Measurements from ENCODE around the gene RANBP1. TPM values are rescaled to one million over a fixed set of nuclear protein-coding genes. Genes with fewer than 3 reads are reported as not detected.

Gene RANBP1
- total RNA-seq, 3 donors from 2014 or later = 58.4 to 102 (median 66.0) TPM

- Histone ChIP-seq H3K36me3 (ENCODE audit: low read depth) (no peaks in the 10 kb centered on the region), H3K4me1 (ENCODE audit: low read depth) (no peaks in the 10 kb centered on the region), H3K9me3 (no peaks in the 10 kb centered on the region), H3K4me3 (no peak overlapping the region)
- ATAC-seq (no peak), DNase-seq (no peak)
- no peak for TF ChIP-seq CTCF (IDR thresholded peaks at IDR 0.05)
- intact Hi-C loops (cut with DNase I, micrococcal nuclease) = no loop called here
These were observed 60.6 kb downstream of the RANBP1 start for GRCh38 chr22:20176421-20177085.

Small RNA genes lying within 50 kb of the gene (microRNA-seq; reads per million reads assigned to microRNA genes)
- gene MIR6816 = not detected

Other genes starting within 250 kb of the RANBP1 start
- 10 to 100 TPM; 61.2 to 88.7 (median 70.7) TPM for gene COMT, start 174.3 kb upstream of the RANBP1 start, total RNA-seq
- 10 to 100 TPM; 20.9 to 23.6 (median 22.6) TPM for gene TXNRD2, start 174.3 kb upstream of the RANBP1 start, total RNA-seq
- gene ARVCF, start 99.3 kb upstream of the RANBP1 start, total RNA-seq = 10 to 100 TPM; 11.2 to 15.3 (median 15.1) TPM
- 10 to 100 TPM; 17.5 to 29.7 (median 27.6) TPM for gene TANGO2, start 95.0 kb upstream of the RANBP1 start, total RNA-seq
- gene DGCR8, start 35.9 kb upstream of the RANBP1 start, total RNA-seq = 10 to 100 TPM; 39.0 to 48.8 (median 48.4) TPM
- 10 to 100 TPM; 34.4 to 50.0 (median 37.6) TPM for gene TRMT2A, start 1.1 kb downstream of the RANBP1 start, total RNA-seq
- gene ZDHHC8, start 15.7 kb downstream of the RANBP1 start, total RNA-seq = 10 to 100 TPM; 27.7 to 53.0 (median 42.2) TPM
- under 1 TPM; 0.41 to 0.98 (median 0.65) TPM for gene CCDC188, start 35.0 kb downstream of the RANBP1 start, total RNA-seq
- 1 to 10 TPM; 1.6 to 3.5 (median 2.5) TPM for gene RTN4R, start 152.2 kb downstream of the RANBP1 start, total RNA-seq
- 10 to 100 TPM; 24.8 to 33.9 (median 27.5) TPM for gene DGCR6L, start 204.0 kb downstream of the RANBP1 start, total RNA-seq